Ovary (tissue), 9 donors: ENCODE results near the gene HS3ST4. TPM values are rescaled to one million over a fixed set of nuclear protein-coding genes. Genes with fewer than 3 reads are reported as not detected.

ENCODE experiments used
- DNase-seq, 5 donors: peaks; one replicate each; pipeline ENCODE4 v3.0.0-alpha.2; 2019 to 2020
- H3K27ac ChIP-seq, 2 donors: fragments of 200-600 bp; one replicate each; pipeline versions ENCODE4 v1.5.1 to v1.8.0; 2019 to 2022
- H3K27me3 ChIP-seq: fragments of 200-600 bp; one replicate; pipeline ENCODE4 v1.8.0; 2022
- H3K36me3 ChIP-seq: fragments of 200-600 bp; sonication (generic); one replicate; pipeline ENCODE4 v1.5.1; 2019
- H3K4me1 ChIP-seq: one replicate; pipeline ENCODE4 v1.8.1; 2013; ENCODE audit warnings: mild to moderate bottlenecking, moderate library complexity; ENCODE audit not compliant: insufficient read depth
- H3K4me3 ChIP-seq: fragments of 200-600 bp; sonication (generic); one replicate; pipeline ENCODE4 v1.5.1; 2017
- H3K9me3 ChIP-seq, 2 donors: fragments of 200-600 bp in 1 of 2; sonication (generic) in 1 of 2; one replicate each; pipeline versions ENCODE4 v1.5.1 to v1.8.1; 2013 to 2019; ENCODE audit warnings: mild to moderate bottlenecking in 1 of 2, moderate library complexity in 1 of 2
- CTCF ChIP-seq, 3 donors: fragments of 450-650 bp in 2 of 3; fragments of 200-600 bp in 1 of 3; IDR thresholded peaks; one replicate each; pipeline versions ENCODE4 v1.5.1 to v1.8.0; 2016 to 2022; ENCODE audit warnings: antibody characterized with exemption in 3 of 3, mild to moderate bottlenecking in 1 of 3
- EP300 ChIP-seq: sonication (generic); formaldehyde crosslinking; IDR thresholded peaks from one replicate; pipeline ENCODE4 v1.6.1; 2017; ENCODE audit warnings: antibody characterized with exemption
- POLR2A ChIP-seq: fragments of 450-650 bp; IDR thresholded peaks from one replicate; pipeline ENCODE4 v1.6.1; 2017; ENCODE audit warnings: antibody characterized with exemption, mild to moderate bottlenecking, moderate library complexity
- WGBS, 3 donors: extraction: QIAGEN DNeasy Blood & Tissue Kit in 1 of 3; methylation state at CpG; one replicate each; pipeline versions ENCODE4 v1.1.5 to v1.1.7; 2013 to 2017; 5-methylcytosine and 5-hydroxymethylcytosine counted together
- intact Hi-C, 4 donors: fragments of 100-400 bp; cut with DNase I; formaldehyde crosslinking; loops; one replicate each; pipeline versions ENCODE4 v1.11.0 to v1.15.1; 2022 to 2023
- polyA plus RNA-seq, 2 donors: library from polyadenylated mRNA; stranded (reverse); fragments of 200-250 nt in 1 of 2; fragments of 350-450 nt in 1 of 2; fragmentation: Illumina TruSeq in 1 of 2; extraction: RNeasy Lipid Tissue Mini Kit (QIAGEN cat#74804) in 1 of 2; gene quantifications; one replicate each; pipeline ENCODE4 v1.2.3, GENCODE V29; 2013 to 2014
- total RNA-seq, 7 donors: library from RNA; depleted of rRNA in 2 of 7; stranded (reverse); fragments of >200 nt in 2 of 7; fragmentation: NEBNext Ultra II Directional in 3 of 7; extraction: Animal tissue kit (Norgen Biotek cat#: 25700) in 3 of 7; gene quantifications; one replicate each; pipeline versions ENCODE4 v1.1.0 to v1.2.4, GENCODE V29; 2016 to 2023
- donor health status: DM: no; HTN: no; CAD: no; lungs with moderate emphysema.
- donor health status: DM: no; HTN: no; CAD: no.
- donor health status: Bipolar disorder and iron deficiency.
- donor health status: DM: yes; HTN: yes; CAD: no.
- donor health status: DM: no; HTN: no; CAD: no.
- donor health status: DM: yes; HTN: yes; CAD: no.

The HS3ST4 gene
- total and polyA plus RNA-seq, 9 donors: 0.10 to 0.34 TPM; not detected in 7

DNA sequence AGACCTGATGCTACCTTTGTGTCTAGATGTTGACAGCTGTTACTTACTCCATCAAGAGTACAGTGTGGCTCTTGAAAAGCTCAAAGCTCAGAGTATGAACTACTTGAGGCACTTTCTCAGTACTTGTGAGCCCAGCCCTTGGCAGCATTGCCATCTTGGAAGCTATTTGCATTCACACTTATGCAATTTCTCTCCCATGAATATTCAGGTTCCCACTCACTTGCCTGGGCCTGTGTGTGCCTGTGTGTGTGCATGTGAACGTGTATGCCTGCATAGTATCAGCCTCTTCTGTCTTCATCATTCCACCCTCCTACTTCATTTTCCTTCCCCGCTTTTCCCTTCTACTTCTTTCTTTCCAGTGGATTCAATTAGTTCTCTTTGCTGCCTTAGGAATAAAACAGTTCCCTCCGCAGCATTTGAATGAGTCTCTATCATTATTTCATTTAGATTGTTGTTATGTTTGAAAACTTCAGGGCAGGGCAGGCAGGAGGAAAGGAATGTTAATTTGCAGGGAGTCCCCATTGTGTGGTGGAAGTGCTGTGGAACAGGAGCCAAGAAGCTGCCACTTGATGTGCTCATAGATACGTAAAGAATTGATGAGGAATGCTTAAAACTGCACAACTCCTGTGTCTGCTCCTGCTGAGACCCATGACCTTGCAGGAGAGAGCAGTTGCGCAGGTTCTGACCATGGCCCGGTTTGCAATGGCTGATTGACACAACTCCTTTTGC lies 58.9 kb downstream of the HS3ST4 start:
- Histone ChIP-seq H3K27ac (no peak overlapping the region), H3K9me3 (peaks cover 0 to 4% of the 10 kb centered on the region in 2 donors), H3K4me3 (no peak overlapping the region), H3K36me3 (no peaks in the 10 kb centered on the region), H3K27me3 (no peaks in the 10 kb centered on the region), H3K4me1 (no peaks in the 10 kb centered on the region)
- intact Hi-C loops: no loop called here
- DNase-seq: no peak
- 55 to 64% (median 58%) methylated on average over 6 of the region's 6 CpGs for WGBS, 3 donors
- TF ChIP-seq POLR2A (no peak), EP300 (no peak), CTCF (IDR thresholded peaks at IDR 0.05) (no peak)

- Histone ChIP-seq H3K9me3 (peaks cover 0 to 4% of the 10 kb centered on the region in 2 donors), H3K36me3 (no peaks in the 10 kb centered on the region), H3K27me3 (no peaks in the 10 kb centered on the region), H3K27ac (no peak overlapping the region), H3K4me1 (no peaks in the 10 kb centered on the region), H3K4me3 (no peak overlapping the region)
- intact Hi-C loops: no loop called here
- DNase-seq: no peak
- WGBS, 3 donors: 67 to 77% (median 72%) methylated on average over 5 of the region's 5 CpGs
- TF ChIP-seq POLR2A (no peak), CTCF (IDR thresholded peaks at IDR 0.05) (no peak), EP300 (no peak)
Observed at GRCh38 chr16:25751230-25751835, 59.6 kb downstream of the HS3ST4 start.

- no peak for DNase-seq
- no peaks in the 10 kb centered on the region for H3K4me1 ChIP-seq
- H3K27ac ChIP-seq: no peak overlapping the region
- intact Hi-C loops: no loop called here
- 89 to 98% (median 95%) methylated on average over 2 of the region's 2 CpGs for WGBS, 3 donors
- no peaks in the 10 kb centered on the region for H3K9me3 ChIP-seq
- TF ChIP-seq CTCF (IDR thresholded peaks at IDR 0.05): no peak
- TF ChIP-seq EP300: no peak
- TF ChIP-seq POLR2A: no peak
- H3K4me3 ChIP-seq: no peak overlapping the region
- no peaks in the 10 kb centered on the region for H3K27me3 ChIP-seq
- H3K36me3 ChIP-seq: no peaks in the 10 kb centered on the region
Observed at GRCh38 chr16:25764466-25764865, 72.7 kb downstream of the HS3ST4 start.

DNA sequence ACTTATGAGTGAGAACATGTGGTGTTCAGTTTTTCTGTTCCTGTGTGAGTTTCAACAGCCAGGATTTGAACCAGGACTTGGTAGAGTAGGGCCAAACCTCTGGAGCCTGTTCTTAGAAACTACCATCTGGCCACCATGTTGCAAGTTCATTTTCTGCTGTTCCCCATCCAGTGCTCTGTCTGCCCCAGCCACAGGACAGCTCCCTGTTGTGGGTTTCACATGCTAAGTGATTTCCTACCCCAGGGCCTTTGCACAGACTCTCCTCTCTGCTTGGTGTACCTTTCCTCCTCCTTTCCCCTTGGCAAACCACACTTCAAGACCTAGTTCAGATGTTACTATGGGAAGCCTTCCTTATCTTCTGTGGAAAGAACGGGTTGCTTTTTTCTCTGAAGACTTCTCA lies 79.5 kb downstream of the HS3ST4 start:
- Histone ChIP-seq H3K9me3 (no peaks in the 10 kb centered on the region), H3K27me3 (no peaks in the 10 kb centered on the region), H3K36me3 (no peaks in the 10 kb centered on the region), H3K4me1 (no peaks in the 10 kb centered on the region), H3K27ac (no peak overlapping the region), H3K4me3 (no peak overlapping the region)
- intact Hi-C loops: no loop called here
- TF ChIP-seq CTCF (IDR thresholded peaks at IDR 0.05) (no peak), EP300 (no peak), POLR2A (no peak)
- no peak for DNase-seq
- WGBS, 3 donors: 69 to 79% (median 76%) methylated on average over 1 of the region's 1 CpG
